ENCODE measurements around the gene LRP1B. TPM values are rescaled to one million over a fixed set of nuclear protein-coding genes. Genes with fewer than 3 reads are reported as not detected.

Gene LRP1B
- total RNA-seq, 2 donors from 2014 or later = 0.02 TPM; not detected in 1

GRCh38 chr2:141439524-141439923 lies 691.3 kb downstream of the LRP1B start:
- DNase-seq (no peak), ATAC-seq (no peak)
- H3K4me3 Mint-ChIP-seq = no peak overlapping the region

DNA sequence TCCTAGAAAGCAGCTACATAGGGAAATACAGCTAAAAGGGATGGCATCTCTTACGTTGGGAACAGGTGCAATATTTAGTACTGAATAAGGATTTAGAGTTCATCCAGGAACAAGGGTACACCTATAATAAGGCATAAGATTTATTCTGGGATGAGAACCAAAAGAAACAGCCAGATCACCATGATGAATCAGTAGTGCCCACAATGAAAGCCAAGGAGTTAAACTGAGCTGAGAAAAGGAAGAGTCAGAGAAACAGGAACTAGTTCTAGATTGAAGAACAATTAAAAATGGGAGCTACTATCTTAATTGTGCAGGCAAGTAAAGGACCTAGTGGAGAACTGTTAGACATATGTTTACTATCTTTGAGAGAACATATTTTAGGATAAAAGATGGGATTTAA lies 692.3 kb downstream of the LRP1B start:
- DNase-seq (no peak), ATAC-seq (no peak)
- no peaks in the 10 kb centered on the region for H3K4me1 Mint-ChIP-seq
- H3K4me3 Mint-ChIP-seq = no peak overlapping the region
- no peaks in the 10 kb centered on the region for H3K9me3 ChIP-seq (ENCODE audit: control insufficient read depth, low read length, poor library complexity, severe bottlenecking)
- H3K27ac Mint-ChIP-seq = no peak overlapping the region
- H3K27me3 Mint-ChIP-seq = no peaks in the 10 kb centered on the region
- H3K36me3 Mint-ChIP-seq (ENCODE audit: low read depth) = no peaks in the 10 kb centered on the region

More at GRCh38 chr2:141439524-141439923, 691.3 kb downstream of the LRP1B start:
- no peaks in the 10 kb centered on the region for H3K9me3 ChIP-seq (ENCODE audit: control insufficient read depth, low read length, poor library complexity, severe bottlenecking)
- H3K27ac Mint-ChIP-seq = no peak overlapping the region
- no peaks in the 10 kb centered on the region for H3K4me1 Mint-ChIP-seq
- no peaks in the 10 kb centered on the region for H3K36me3 Mint-ChIP-seq (ENCODE audit: low read depth)
- H3K27me3 Mint-ChIP-seq = no peaks in the 10 kb centered on the region

- no peaks in the 10 kb centered on the region for H3K36me3 Mint-ChIP-seq (ENCODE audit: low read depth)
- DNase-seq (no peak), ATAC-seq (no peak)
- H3K9me3 ChIP-seq (ENCODE audit: control insufficient read depth, low read length, poor library complexity, severe bottlenecking) = no peaks in the 10 kb centered on the region
- H3K27ac Mint-ChIP-seq = no peak overlapping the region
- H3K4me3 Mint-ChIP-seq = no peak overlapping the region
- no peaks in the 10 kb centered on the region for H3K27me3 Mint-ChIP-seq
- H3K4me1 Mint-ChIP-seq = no peaks in the 10 kb centered on the region
These were observed 693.3 kb downstream of the LRP1B start for GRCh38 chr2:141437521-141437920.

DNA sequence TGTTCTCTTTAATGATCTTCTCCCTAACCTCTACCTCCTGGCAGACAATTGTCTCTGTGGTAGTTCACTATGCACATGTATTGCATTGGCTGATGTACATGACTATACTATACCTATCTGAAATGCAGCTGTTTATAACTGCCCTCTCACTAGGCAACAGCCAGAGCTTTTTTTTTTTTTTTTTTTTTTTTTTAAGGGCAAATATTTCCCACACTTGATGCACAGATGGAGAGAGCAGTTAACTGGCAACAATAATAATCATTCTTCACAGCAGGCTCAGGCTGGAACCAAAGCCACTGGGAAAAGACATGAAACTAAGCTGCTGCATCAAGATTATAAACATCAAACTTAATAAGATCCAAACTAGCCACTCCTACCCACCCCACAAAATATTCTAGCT lies 707.7 kb downstream of the LRP1B start:
- ATAC-seq = no peak
- DNase-seq = no peak
- no peak overlapping the region for H3K27ac Mint-ChIP-seq
- no peak overlapping the region for H3K4me3 Mint-ChIP-seq
- H3K27me3 Mint-ChIP-seq = no peaks in the 10 kb centered on the region
- no peaks in the 10 kb centered on the region for H3K4me1 Mint-ChIP-seq
- H3K9me3 ChIP-seq (ENCODE audit: control insufficient read depth, low read length, poor library complexity, severe bottlenecking) = no peaks in the 10 kb centered on the region
- no peaks in the 10 kb centered on the region for H3K36me3 Mint-ChIP-seq (ENCODE audit: low read depth)

DNA sequence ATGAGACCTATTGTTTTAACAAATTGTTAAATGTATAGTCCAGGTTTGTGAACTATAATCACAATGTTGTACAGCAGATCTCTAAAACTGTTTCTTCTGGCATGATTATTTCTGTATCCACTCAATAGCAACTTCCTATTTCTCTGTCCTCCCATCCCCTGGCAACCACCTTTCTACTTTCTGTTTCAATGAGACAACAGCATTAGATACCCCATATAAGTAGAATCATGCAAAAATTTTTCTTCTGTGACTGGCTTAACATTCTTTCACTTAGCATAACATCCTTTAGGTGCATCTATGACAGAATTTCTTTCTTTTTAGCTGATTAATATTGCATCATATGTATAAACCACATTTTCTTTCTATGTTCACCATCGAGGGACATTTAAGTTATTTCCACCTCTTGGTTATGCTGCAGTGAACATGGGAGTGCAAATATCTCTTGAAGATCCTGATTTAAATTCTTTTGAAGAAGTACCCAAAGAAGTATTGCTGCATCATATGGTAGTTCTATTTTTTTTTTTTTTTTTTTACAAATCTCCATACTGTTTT lies 713.5 kb downstream of the LRP1B start:
- ATAC-seq = no peak
- DNase-seq = no peak
- Mint-ChIP-seq H3K4me1 (no peaks in the 10 kb centered on the region), H3K27me3 (no peaks in the 10 kb centered on the region), H3K36me3 (ENCODE audit: low read depth) (no peaks in the 10 kb centered on the region), H3K4me3 (no peak overlapping the region), H3K27ac (no peak overlapping the region)
- no peaks in the 10 kb centered on the region for H3K9me3 ChIP-seq (ENCODE audit: control insufficient read depth, low read length, poor library complexity, severe bottlenecking)

GRCh38 chr2:141411419-141411818 lies 719.4 kb downstream of the LRP1B start:
- ATAC-seq = no peak
- DNase-seq = no peak
- Mint-ChIP-seq H3K36me3 (ENCODE audit: low read depth) (no peaks in the 10 kb centered on the region), H3K4me3 (no peak overlapping the region), H3K27ac (no peak overlapping the region), H3K4me1 (no peaks in the 10 kb centered on the region), H3K27me3 (no peaks in the 10 kb centered on the region)
- no peaks in the 10 kb centered on the region for H3K9me3 ChIP-seq (ENCODE audit: control insufficient read depth, low read length, poor library complexity, severe bottlenecking)

DNA sequence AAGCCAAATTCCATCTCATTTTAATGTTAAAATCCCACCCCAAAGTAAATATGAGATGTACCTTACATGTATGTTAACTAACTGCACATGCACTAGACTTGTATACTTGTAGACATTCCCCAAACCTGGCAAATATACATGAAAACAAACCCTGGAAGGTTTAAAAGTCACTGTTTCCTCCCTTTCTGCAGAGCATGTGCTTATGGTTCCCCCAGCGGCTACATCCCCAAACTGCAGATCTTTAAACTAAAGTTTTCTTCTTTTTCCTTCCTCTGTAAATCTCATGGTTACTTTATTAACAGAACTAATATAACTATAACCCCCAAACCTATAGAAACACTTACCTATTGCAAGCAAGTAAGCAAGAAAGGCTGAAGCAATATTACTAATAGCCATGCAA lies 731.5 kb downstream of the LRP1B start:
- Mint-ChIP-seq H3K27me3 (no peaks in the 10 kb centered on the region), H3K36me3 (ENCODE audit: low read depth) (no peaks in the 10 kb centered on the region), H3K4me1 (no peaks in the 10 kb centered on the region), H3K27ac (no peak overlapping the region), H3K4me3 (no peak overlapping the region)
- no peak for ATAC-seq
- no peak for DNase-seq
- no peaks in the 10 kb centered on the region for H3K9me3 ChIP-seq (ENCODE audit: control insufficient read depth, low read length, poor library complexity, severe bottlenecking)

DNA sequence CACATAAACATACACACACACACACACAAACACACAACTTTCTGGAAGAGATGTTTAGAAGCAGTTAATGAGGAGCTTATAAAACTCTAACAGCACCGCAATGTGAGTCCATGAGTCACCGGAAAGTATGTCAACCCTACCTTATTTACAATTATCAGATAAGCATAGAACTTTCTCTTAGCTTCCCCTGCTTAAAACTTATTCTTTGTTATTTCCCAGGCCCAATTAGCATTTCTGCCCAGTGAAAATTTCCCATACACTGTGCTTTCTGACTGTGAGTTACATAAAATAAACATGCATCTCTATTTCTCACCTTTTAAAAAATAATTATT lies 737.6 kb downstream of the LRP1B start:
- Mint-ChIP-seq H3K4me1 (no peaks in the 10 kb centered on the region), H3K36me3 (ENCODE audit: low read depth) (no peaks in the 10 kb centered on the region), H3K27ac (no peak overlapping the region), H3K27me3 (no peaks in the 10 kb centered on the region), H3K4me3 (no peak overlapping the region)
- ATAC-seq (no peak), DNase-seq (no peak)
- H3K9me3 ChIP-seq (ENCODE audit: control insufficient read depth, low read length, poor library complexity, severe bottlenecking) = no peaks in the 10 kb centered on the region

DNA sequence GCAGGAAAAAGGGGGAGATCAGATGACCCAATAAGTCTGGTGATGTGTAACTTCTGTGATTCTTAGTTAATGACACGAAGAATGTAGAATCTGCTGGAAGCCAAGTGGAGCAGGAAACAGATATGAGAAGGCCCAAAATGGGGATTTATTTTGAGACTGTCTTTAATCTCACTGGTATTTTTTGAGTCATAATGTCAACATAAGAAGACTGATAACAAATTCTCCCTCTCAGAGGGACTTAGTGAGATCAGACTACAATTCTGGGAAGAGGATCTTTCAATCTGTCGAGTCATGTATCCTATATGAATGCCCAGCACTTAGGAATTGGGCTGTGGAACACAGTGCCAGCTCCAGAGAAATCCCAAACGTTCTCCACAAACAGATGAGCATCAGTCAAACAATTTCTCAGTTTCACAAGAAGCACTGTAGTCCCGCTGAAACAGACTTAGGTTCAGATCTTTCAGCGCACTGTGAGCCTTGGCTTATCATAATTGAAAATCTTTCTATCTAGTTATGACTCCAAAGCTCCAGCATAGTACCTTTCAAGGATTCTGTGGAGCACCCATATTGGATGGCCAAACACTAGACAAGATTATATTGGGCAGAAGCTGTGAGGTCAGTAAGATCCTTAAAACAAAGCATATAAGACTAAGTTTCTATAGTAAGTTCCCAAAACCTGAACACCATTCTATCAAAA lies 738.2 kb downstream of the LRP1B start:
- Mint-ChIP-seq H3K36me3 (ENCODE audit: low read depth) (no peaks in the 10 kb centered on the region), H3K4me3 (no peak overlapping the region), H3K4me1 (no peaks in the 10 kb centered on the region), H3K27me3 (no peaks in the 10 kb centered on the region), H3K27ac (no peak overlapping the region)
- no peaks in the 10 kb centered on the region for H3K9me3 ChIP-seq (ENCODE audit: control insufficient read depth, low read length, poor library complexity, severe bottlenecking)
- no peak for DNase-seq
- no peak for ATAC-seq

DNA sequence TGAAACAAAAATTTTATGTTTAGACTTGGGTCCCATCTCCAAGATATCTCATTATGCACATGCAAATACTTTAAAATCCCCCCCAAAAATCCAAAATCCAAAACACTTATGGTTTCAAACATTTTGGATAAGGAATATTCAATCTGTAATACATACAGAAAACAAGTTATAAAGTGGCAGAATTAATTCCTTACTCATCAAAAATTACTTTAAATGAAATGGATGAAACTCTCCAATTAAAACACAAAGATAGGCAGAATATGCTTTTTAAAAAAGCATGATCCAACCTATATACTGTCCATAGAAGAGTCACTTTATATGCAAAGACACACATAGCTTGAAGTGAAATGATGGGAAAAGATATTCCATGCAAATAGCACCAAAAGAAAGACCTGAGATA lies 744.6 kb downstream of the LRP1B start:
- H3K9me3 ChIP-seq (ENCODE audit: control insufficient read depth, low read length, poor library complexity, severe bottlenecking) = no peaks in the 10 kb centered on the region
- Mint-ChIP-seq H3K4me1 (no peaks in the 10 kb centered on the region), H3K36me3 (ENCODE audit: low read depth) (no peaks in the 10 kb centered on the region), H3K27ac (no peak overlapping the region), H3K27me3 (no peaks in the 10 kb centered on the region), H3K4me3 (no peak overlapping the region)
- DNase-seq (no peak), ATAC-seq (no peak)

DNA sequence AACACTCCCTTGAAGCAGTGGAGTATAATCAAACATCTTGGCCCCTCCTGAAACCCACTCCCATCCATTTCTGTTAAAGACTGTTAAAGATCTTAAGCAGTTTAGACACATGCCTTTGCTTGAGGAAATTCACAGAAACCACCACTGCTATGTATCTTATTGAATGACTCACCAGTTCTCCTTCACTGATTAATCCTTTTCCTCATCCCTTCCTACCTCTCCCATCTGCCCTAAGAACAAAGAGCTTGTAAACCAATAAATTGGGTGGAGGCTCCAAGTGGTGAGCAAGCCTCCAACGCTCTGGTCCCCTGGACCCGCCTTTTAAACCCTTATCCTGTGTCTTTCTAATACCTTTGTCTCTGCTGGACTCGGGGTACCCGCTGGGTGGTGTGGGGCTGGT lies 746.1 kb downstream of the LRP1B start:
- no peaks in the 10 kb centered on the region for H3K9me3 ChIP-seq (ENCODE audit: control insufficient read depth, low read length, poor library complexity, severe bottlenecking)
- ATAC-seq = no peak
- DNase-seq = no peak
- Mint-ChIP-seq H3K4me1 (no peaks in the 10 kb centered on the region), H3K36me3 (ENCODE audit: low read depth) (no peaks in the 10 kb centered on the region), H3K27me3 (no peaks in the 10 kb centered on the region), H3K27ac (no peak overlapping the region), H3K4me3 (no peak overlapping the region)

GRCh38 chr2:141381946-141382345 lies 748.9 kb downstream of the LRP1B start:
- DNase-seq = no peak
- Mint-ChIP-seq H3K4me1 (no peaks in the 10 kb centered on the region), H3K36me3 (ENCODE audit: low read depth) (no peaks in the 10 kb centered on the region), H3K27ac (no peak overlapping the region), H3K27me3 (no peaks in the 10 kb centered on the region), H3K4me3 (no peak overlapping the region)
- ATAC-seq = no peak
- H3K9me3 ChIP-seq (ENCODE audit: control insufficient read depth, low read length, poor library complexity, severe bottlenecking) = no peaks in the 10 kb centered on the region

- Mint-ChIP-seq H3K4me3 (no peak overlapping the region), H3K4me1 (no peaks in the 10 kb centered on the region), H3K27ac (no peak overlapping the region), H3K36me3 (ENCODE audit: low read depth) (no peaks in the 10 kb centered on the region), H3K27me3 (no peaks in the 10 kb centered on the region)
- ATAC-seq (no peak), DNase-seq (no peak)
- no peaks in the 10 kb centered on the region for H3K9me3 ChIP-seq (ENCODE audit: control insufficient read depth, low read length, poor library complexity, severe bottlenecking)
These were observed 750.5 kb downstream of the LRP1B start for GRCh38 chr2:141380008-141380979.

Measured in T-helper 17 cell (primary cell).